DND-41 (cell line): ENCODE data around the gene COL23A1.
A peak's percentile ranks its signal among the peaks of the same experiment; 100 is the strongest.

Experiments used
- ATAC-seq: fragments of 200-7000 bp; cut with Tn5 transposase; 3 replicates; pipeline ENCODE4 v1.9.1; 2021; ENCODE audit warnings: low read depth; ENCODE audit not compliant: insufficient read depth
- DNase-seq: peaks from one replicate; pipeline ENCODE4 v3.0.0-alpha.2; 2020
- H2AFZ ChIP-seq: 2 replicates; pipeline ENCODE4 v1.6.0; 2012; ENCODE audit warnings: low read depth, low read length
- H3K27ac ChIP-seq: 2 replicates; pipeline ENCODE4 v1.5.1; 2012; ENCODE audit warnings: low read length, inconsistent platforms
- H3K27me3 ChIP-seq: fragments of 200-600 bp; sonication (generic); 2 replicates; pipeline ENCODE4 v1.6.0; 2012; ENCODE audit warnings: low read length, mild to moderate bottlenecking, inconsistent platforms; ENCODE audit not compliant: insufficient read depth, poor library complexity
- H3K36me3 ChIP-seq: 2 replicates; pipeline ENCODE4 v1.5.1; 2012; ENCODE audit warnings: low read length, inconsistent platforms; ENCODE audit not compliant: insufficient read depth
- H3K4me1 ChIP-seq: 2 replicates; pipeline ENCODE4 v1.5.1; 2012; ENCODE audit warnings: mild to moderate bottlenecking, low read length; ENCODE audit not compliant: insufficient read depth
- H3K4me2 ChIP-seq: 2 replicates; pipeline ENCODE4 v1.6.0; 2012; ENCODE audit warnings: mild to moderate bottlenecking, moderate library complexity, low read length, inconsistent platforms; ENCODE audit not compliant: insufficient read depth
- H3K4me3 ChIP-seq, 2 experiments: fragments of 200-600 bp in 1 of 2; shearing (Covaris generic) in 1 of 2; 2 replicates each; pipeline ENCODE4 v1.5.1; 2012 to 2016; ENCODE audit warnings: inconsistent platforms in 2 of 2, low read length in 2 of 2, mild to moderate bottlenecking in 2 of 2, low read depth in 1 of 2, moderate library complexity in 1 of 2
- H3K79me2 ChIP-seq: 2 replicates; pipeline ENCODE4 v1.6.0; 2012; ENCODE audit warnings: low read length, inconsistent platforms; ENCODE audit not compliant: insufficient read depth
- H3K9ac ChIP-seq: 2 replicates; pipeline ENCODE4 v1.6.0; 2012; ENCODE audit warnings: low read depth, mild to moderate bottlenecking, inconsistent platforms, low read length, moderate library complexity
- H3K9me3 ChIP-seq: 2 replicates; pipeline ENCODE4 v1.5.1; 2012; ENCODE audit warnings: low read length, moderate library complexity, mild to moderate bottlenecking, inconsistent platforms; ENCODE audit not compliant: insufficient read depth, severe bottlenecking
- H4K20me1 ChIP-seq: 2 replicates; pipeline ENCODE4 v1.6.0; 2012; ENCODE audit warnings: low read length; ENCODE audit not compliant: insufficient read depth
- CTCF ChIP-seq: IDR thresholded peaks from 2 replicates; pipeline ENCODE4 v1.5.1; 2012; ENCODE audit warnings: borderline replicate concordance, low read length, moderate library complexity, mild to moderate bottlenecking; ENCODE audit not compliant: poor library complexity, severe bottlenecking; ENCODE audit errors: extremely low read depth
- EZH2 ChIP-seq: IDR thresholded peaks from 3 replicates; pipeline ENCODE4 v1.6.1; 2012; ENCODE audit warnings: borderline replicate concordance, low read depth, mild to moderate bottlenecking, moderate library complexity, low read length, inconsistent platforms; ENCODE audit not compliant: severe bottlenecking

The COL23A1 gene

DNA sequence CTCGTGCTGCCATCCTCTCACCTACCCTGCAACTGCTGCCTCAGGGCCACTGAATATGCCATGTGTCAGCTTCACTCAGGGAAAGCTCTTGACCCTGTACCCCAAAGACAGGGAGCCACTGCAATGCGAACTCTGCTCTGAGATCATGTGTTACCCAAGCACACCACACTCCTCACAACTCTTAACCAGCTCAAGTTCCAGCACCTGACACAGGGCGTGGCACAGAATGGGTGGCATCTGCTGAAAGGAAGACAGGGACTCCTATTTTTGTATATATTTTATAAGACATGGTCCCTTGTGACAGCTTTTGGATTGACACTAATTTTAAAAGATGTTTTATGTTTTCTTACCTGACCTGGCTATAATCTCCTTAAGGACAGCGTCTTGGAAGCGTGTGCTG is 368.3 kb downstream of the COL23A1 start:
- Histone ChIP-seq H3K27ac (no peak overlapping the region), H2AFZ (no peak overlapping the region), H3K4me3 (no peak overlapping the region), H3K9ac (no peak overlapping the region), H3K79me2 (peaks cover 3% of the 10 kb centered on the region; the same call in 1 of the 2 replicates), H3K9me3 (no peaks in the 10 kb centered on the region), H3K36me3 (peaks cover 79% of the 10 kb centered on the region), H3K27me3 (no peaks in the 10 kb centered on the region), H4K20me1 (peaks cover 19% of the 10 kb centered on the region; the same call in 1 of the 2 replicates), H3K4me1 (no peaks in the 10 kb centered on the region), H3K4me2 (no peak overlapping the region)
- TF ChIP-seq CTCF = no peak
- TF ChIP-seq EZH2 = no peak
- ATAC-seq (no peak), DNase-seq (no peak)

DNA sequence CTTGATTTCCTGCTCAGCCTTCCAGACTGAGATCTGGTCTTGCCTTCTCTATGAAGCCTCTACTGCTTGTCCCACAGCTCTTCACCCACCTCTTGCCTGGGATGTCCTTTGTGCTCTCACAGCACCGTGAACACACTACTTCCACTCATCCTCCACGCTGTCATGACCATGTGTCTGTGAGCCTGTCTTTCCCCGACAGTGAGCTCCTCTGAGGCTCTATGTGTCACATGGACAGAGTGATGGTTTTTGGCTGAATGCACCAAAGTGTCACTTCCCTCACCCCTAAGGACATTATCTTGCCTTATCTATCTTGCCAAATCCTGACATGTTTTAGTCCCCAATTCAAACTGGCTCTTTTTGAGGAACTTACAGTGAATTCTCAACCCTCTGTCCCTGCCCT is 368.9 kb downstream of the COL23A1 start:
- H3K79me2 ChIP-seq = peaks cover 3% of the 10 kb centered on the region; the same call in 1 of the 2 replicates
- peaks cover 79% of the 10 kb centered on the region for H3K36me3 ChIP-seq
- peaks cover 23% of the 10 kb centered on the region; the same call in 1 of the 2 replicates for H4K20me1 ChIP-seq
- TF ChIP-seq EZH2 (no peak), CTCF (no peak)
- DNase-seq (no peak), ATAC-seq (peak; percentile 22; the same call in 2 of the 3 replicates)
- no peak overlapping the region for H3K4me3 ChIP-seq
- H2AFZ ChIP-seq = no peak overlapping the region
- no peak overlapping the region for H3K9ac ChIP-seq
- H3K9me3 ChIP-seq = no peaks in the 10 kb centered on the region
- H3K4me1 ChIP-seq = no peaks in the 10 kb centered on the region
- H3K27me3 ChIP-seq = no peaks in the 10 kb centered on the region
- no peak overlapping the region for H3K4me2 ChIP-seq
- H3K27ac ChIP-seq = no peak overlapping the region

- DNase-seq (no peak), ATAC-seq (no peak)
- peaks cover 8% of the 10 kb centered on the region; the same call in 1 of the 2 replicates for H3K79me2 ChIP-seq
- no peaks in the 10 kb centered on the region for H3K27me3 ChIP-seq
- no peaks in the 10 kb centered on the region for H3K9me3 ChIP-seq
- H3K4me2 ChIP-seq = no peak overlapping the region
- TF ChIP-seq CTCF (no peak), EZH2 (no peak)
- peaks cover 82% of the 10 kb centered on the region for H3K36me3 ChIP-seq
- no peak overlapping the region for H3K27ac ChIP-seq
- peaks cover 35% of the 10 kb centered on the region for H4K20me1 ChIP-seq
- no peak overlapping the region for H3K9ac ChIP-seq
- H2AFZ ChIP-seq = no peak overlapping the region
- H3K4me3 ChIP-seq = no peak overlapping the region
- no peaks in the 10 kb centered on the region for H3K4me1 ChIP-seq
These were observed 371.4 kb downstream of the COL23A1 start for GRCh38 chr5:178218827-178219226.

DNA sequence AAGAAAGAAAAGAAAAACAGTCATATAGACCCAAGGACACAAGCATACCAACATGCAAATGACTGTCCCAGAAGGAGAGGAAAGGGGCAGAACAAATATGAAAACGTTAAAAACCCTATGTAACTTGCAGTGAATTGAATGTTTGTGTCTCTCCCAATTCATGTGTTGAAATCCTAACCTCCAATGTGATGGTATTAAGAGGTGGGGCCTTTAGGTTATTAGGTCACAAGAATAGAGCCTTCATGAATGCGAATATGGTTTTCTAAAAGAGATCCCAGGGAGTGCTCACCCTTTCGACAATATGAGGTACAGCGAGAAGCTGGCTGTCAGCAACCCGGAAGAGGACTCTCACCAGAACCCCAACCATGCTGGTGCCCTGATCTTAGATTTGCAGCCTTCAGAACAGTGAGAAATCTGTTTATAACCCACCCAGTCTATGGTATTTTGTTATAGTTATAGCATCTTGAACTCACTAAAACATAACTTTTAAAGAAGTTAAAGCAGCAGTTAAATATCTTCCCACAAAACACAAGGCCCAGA is 371.9 kb downstream of the COL23A1 start:
- Histone ChIP-seq H3K4me2 (no peak overlapping the region), H3K4me3 (no peak overlapping the region), H3K4me1 (no peaks in the 10 kb centered on the region), H3K9ac (no peak overlapping the region), H3K79me2 (peaks cover 10% of the 10 kb centered on the region; the same call in 1 of the 2 replicates), H3K36me3 (peaks cover 82% of the 10 kb centered on the region), H3K27me3 (no peaks in the 10 kb centered on the region), H3K27ac (no peak overlapping the region), H3K9me3 (no peaks in the 10 kb centered on the region), H4K20me1 (peaks cover 38% of the 10 kb centered on the region), H2AFZ (no peak overlapping the region)
- TF ChIP-seq EZH2 (no peak), CTCF (no peak)
- DNase-seq (no peak), ATAC-seq (no peak)
